CD14-positive monocyte (primary cell): ENCODE measurements around the gene KCNMB4. TPM values are rescaled to one million over a fixed set of nuclear protein-coding genes. Genes with fewer than 3 reads are reported as not detected.

Experiments
- DNase-seq, 3 donors: peaks; one replicate each; pipeline ENCODE4 v3.0.0-alpha.2; 2011 to 2022
- H2AFZ ChIP-seq: 2 replicates; pipeline ENCODE4 v1.6.0; 2012; ENCODE audit warnings: mild to moderate bottlenecking, low read depth, low read length, inconsistent platforms; ENCODE audit not compliant: insufficient read depth, poor library complexity, severe bottlenecking
- H3K27ac ChIP-seq, 2 donors: 1 replicate in 1 of 2; 2 replicates in 1 of 2; pipeline ENCODE4 v1.5.1; 2012 to 2013; ENCODE audit warnings: low read length in 2 of 2, control low read depth in 1 of 2, inconsistent platforms in 1 of 2, low read depth in 1 of 2, mild to moderate bottlenecking in 1 of 2
- H3K27me3 ChIP-seq, 2 donors: one replicate each; pipeline versions ENCODE4 v1.6.0 to v1.6.1; 2011 to 2013; ENCODE audit warnings: low read length in 2 of 2; ENCODE audit not compliant: control insufficient read depth in 2 of 2, insufficient read depth in 2 of 2
- H3K36me3 ChIP-seq, 2 donors: replicated peaks in 1 of 2; 1 replicate in 1 of 2; 2 replicates in 1 of 2; pipeline versions ENCODE4 v1.5.1 to v1.6.1; 2012 to 2013; ENCODE audit warnings: low read length in 2 of 2, control low read depth in 1 of 2, inconsistent platforms in 1 of 2, mild to moderate bottlenecking in 1 of 2; ENCODE audit not compliant: insufficient read depth in 2 of 2, control insufficient read depth in 1 of 2
- H3K4me1 ChIP-seq, 2 donors: 1 replicate in 1 of 2; 2 replicates in 1 of 2; pipeline versions ENCODE4 v1.5.1 to v1.6.1; 2012 to 2013; ENCODE audit warnings: low read length in 2 of 2, control low read depth in 1 of 2, inconsistent platforms in 1 of 2, mild to moderate bottlenecking in 1 of 2, moderate library complexity in 1 of 2; ENCODE audit not compliant: insufficient read depth in 2 of 2, control insufficient read depth in 1 of 2
- H3K4me2 ChIP-seq: replicated peaks from 2 replicates; pipeline ENCODE3; 2012; ENCODE audit warnings: low read length, moderate library complexity, mild to moderate bottlenecking; ENCODE audit not compliant: poor library complexity, severe bottlenecking; ENCODE audit errors: extremely low read depth
- H3K4me3 ChIP-seq, 3 experiments: fragments of 200-600 bp in 1 of 3; sonication (generic) in 1 of 3; replicated peaks in 1 of 3; 1 replicate in 2 of 3; 2 replicates in 1 of 3; pipeline ENCODE4 v1.5.1; 2011 to 2013; ENCODE audit warnings: low read length in 3 of 3, mild to moderate bottlenecking in 3 of 3, control low read depth in 2 of 3, low read depth in 2 of 3, inconsistent platforms in 1 of 3, moderate library complexity in 1 of 3
- H3K79me2 ChIP-seq: 2 replicates; pipeline ENCODE4 v1.6.0; 2012; ENCODE audit warnings: mild to moderate bottlenecking, control low read depth, inconsistent platforms, low read length, moderate library complexity; ENCODE audit not compliant: insufficient read depth
- H3K9ac ChIP-seq: 2 replicates; pipeline ENCODE4 v1.6.0; 2017; ENCODE audit warnings: low read length, mild to moderate bottlenecking; ENCODE audit not compliant: insufficient read depth, poor library complexity, severe bottlenecking
- H3K9me3 ChIP-seq, 2 donors: replicated peaks in 1 of 2; 1 replicate in 1 of 2; 2 replicates in 1 of 2; pipeline versions ENCODE4 v1.5.1 to v1.6.1; 2012 to 2013; ENCODE audit warnings: low read length in 2 of 2, control low read depth in 1 of 2; ENCODE audit not compliant: control insufficient read depth in 1 of 2, insufficient read depth in 1 of 2
- H4K20me1 ChIP-seq: 2 replicates; pipeline ENCODE4 v1.6.0; 2012; ENCODE audit warnings: mild to moderate bottlenecking, low read length, control low read depth, moderate library complexity; ENCODE audit not compliant: insufficient read depth
- H3K27ac Mint-ChIP-seq, 7 donors: one replicate each; pipeline ENCODE4 v1.8.0; 2020; ENCODE audit warnings: mild to moderate bottlenecking in 7 of 7, mixed read lengths in 7 of 7, moderate library complexity in 6 of 7, inconsistent platforms in 2 of 7
- H3K27me3 Mint-ChIP-seq, 3 donors: one replicate each; pipeline ENCODE4 v1.8.0; 2021 to 2022; ENCODE audit warnings: low read depth in 3 of 3, mild to moderate bottlenecking in 3 of 3, mixed read lengths in 3 of 3, moderate library complexity in 3 of 3, inconsistent platforms in 1 of 3
- H3K36me3 Mint-ChIP-seq, 2 donors: one replicate each; pipeline ENCODE4 v1.8.0; 2020; ENCODE audit warnings: mixed read lengths in 2 of 2, inconsistent platforms in 1 of 2, mild to moderate bottlenecking in 1 of 2
- H3K4me1 Mint-ChIP-seq: one replicate; pipeline ENCODE4 v1.8.0; 2020; ENCODE audit warnings: mild to moderate bottlenecking, mixed read lengths
- H3K4me3 Mint-ChIP-seq, 2 donors: one replicate each; pipeline ENCODE4 v1.8.0; 2020; ENCODE audit warnings: mild to moderate bottlenecking in 2 of 2, mixed read lengths in 2 of 2, moderate library complexity in 1 of 2
- H3K9me3 Mint-ChIP-seq, 7 donors: one replicate each; pipeline ENCODE4 v1.8.0; 2020 to 2022; ENCODE audit warnings: mixed read lengths in 7 of 7, mild to moderate bottlenecking in 6 of 7, moderate library complexity in 6 of 7, inconsistent platforms in 2 of 7
- CTCF ChIP-seq: fragments of 200-600 bp; IDR thresholded peaks from one replicate; pipeline ENCODE4 v1.8.0; 2022; ENCODE audit warnings: antibody characterized with exemption, mild to moderate bottlenecking
- WGBS: methylation state at CpG from one replicate; pipeline ENCODE4 v1.1.5; 2013; ENCODE audit warnings: missing lambda C conversion rate; ENCODE audit not compliant: insufficient coverage; 5-methylcytosine and 5-hydroxymethylcytosine counted together
- intact Hi-C, 2 donors: fragments of 100-400 bp; cut with micrococcal nuclease; formaldehyde crosslinking; loops; one replicate each; pipeline versions ENCODE4 v1.15.0 to v1.15.1; 2023
- polyA plus RNA-seq, 3 donors: library from polyadenylated mRNA; depleted of rRNA in 1 of 3; unstranded in 2 of 3; stranded (reverse) in 1 of 3; fragments of 300-500 nt in 2 of 3; fragments of >200 nt in 1 of 3; fragmentation: Illumina TruSeq in 2 of 3; gene quantifications; 1 replicate in 2 of 3; 2 replicates in 1 of 3; pipeline ENCODE4 v1.2.3, GENCODE V29; 2012 to 2021

The KCNMB4 gene
- polyA plus RNA-seq, 3 donors = 0.23 to 0.83 (median 0.41) TPM

- Mint-ChIP-seq H3K27me3 (no peaks in the 10 kb centered on the region), H3K36me3 (peaks cover 34 to 41% of the 10 kb centered on the region in 2 donors), H3K27ac (no peak overlapping the region), H3K4me1 (no peaks in the 10 kb centered on the region), H3K4me3 (no peak overlapping the region), H3K9me3 (peaks cover 0 to 3% (median 0%) of the 10 kb centered on the region in 7 donors)
- Histone ChIP-seq H3K9me3 (no peaks in the 10 kb centered on the region), H3K27ac (no peak overlapping the region), H3K36me3 (peaks cover 8 to 61% of the 10 kb centered on the region in 2 donors), H3K4me3 (no peak overlapping the region), H3K4me2 (no peak overlapping the region), H3K79me2 (peaks cover 7% of the 10 kb centered on the region), H3K4me1 (no peaks in the 10 kb centered on the region), H3K9ac (no peak overlapping the region), H2AFZ (no peak overlapping the region), H4K20me1 (peaks cover 13% of the 10 kb centered on the region), H3K27me3 (no peaks in the 10 kb centered on the region)
- TF ChIP-seq CTCF = no peak
- no peak for DNase-seq
- no CpG with 5 or more reads among the region's 2 CpGs for WGBS
- intact Hi-C loops = no loop called here
These were observed 35.9 kb upstream of the KCNMB4 start for GRCh38 chr12:70330158-70330557.

GRCh38 chr12:70332236-70332635 lies 33.9 kb upstream of the KCNMB4 start:
- Histone ChIP-seq H3K4me3 (no peak overlapping the region), H3K4me1 (no peaks in the 10 kb centered on the region), H3K27ac (no peak overlapping the region), H3K9ac (no peak overlapping the region), H3K4me2 (no peak overlapping the region), H3K79me2 (no peaks in the 10 kb centered on the region), H4K20me1 (peaks cover 13% of the 10 kb centered on the region), H2AFZ (no peak overlapping the region), H3K36me3 (peaks cover 27 to 71% of the 10 kb centered on the region in 2 donors), H3K9me3 (no peaks in the 10 kb centered on the region), H3K27me3 (no peaks in the 10 kb centered on the region)
- Mint-ChIP-seq H3K9me3 (no peaks in the 10 kb centered on the region), H3K36me3 (peaks cover 39 to 47% of the 10 kb centered on the region in 2 donors), H3K27ac (no peak overlapping the region), H3K4me3 (no peak overlapping the region), H3K4me1 (no peaks in the 10 kb centered on the region), H3K27me3 (no peaks in the 10 kb centered on the region)
- no peak for TF ChIP-seq CTCF
- DNase-seq = no peak
- intact Hi-C loops = no loop called here
